BE2C (cell line): ENCODE data around the gene ZNF710.
"Not testable (repeated sequence)": the region's sequence is repeated elsewhere in the genome, so short reads cannot be mapped to it uniquely, and the experiment has no call there.

Experiments used
- DNase-seq: peaks from one replicate; pipeline ENCODE4 v3.0.0-alpha.2; 2020
- H3K27me3 ChIP-seq: fragments of 250-450 bp; sonication (Bioruptor Pico); 2 replicates; pipeline ENCODE4 v1.5.1; 2020; ENCODE audit warnings: mild to moderate bottlenecking
- H3K36me3 ChIP-seq: fragments of 250-450 bp; sonication (Bioruptor Pico); 2 replicates; pipeline ENCODE4 v1.5.1; 2020; ENCODE audit warnings: mild to moderate bottlenecking
- H3K4me1 ChIP-seq: fragments of 250-450 bp; sonication (Bioruptor Pico); 2 replicates; pipeline ENCODE4 v1.5.1; 2020
- H3K4me3 ChIP-seq: 2 replicates; pipeline ENCODE4 v1.5.1; 2011; ENCODE audit warnings: low read depth, low read length
- H3K9me3 ChIP-seq: fragments of 250-450 bp; sonication (Bioruptor Pico); 2 replicates; pipeline ENCODE4 v1.5.1; 2020
- CTCF ChIP-seq: IDR thresholded peaks from 2 replicates; pipeline ENCODE4 v1.5.1; 2012; ENCODE audit warnings: mild to moderate bottlenecking, low read depth, low read length

The ZNF710 gene

DNA sequence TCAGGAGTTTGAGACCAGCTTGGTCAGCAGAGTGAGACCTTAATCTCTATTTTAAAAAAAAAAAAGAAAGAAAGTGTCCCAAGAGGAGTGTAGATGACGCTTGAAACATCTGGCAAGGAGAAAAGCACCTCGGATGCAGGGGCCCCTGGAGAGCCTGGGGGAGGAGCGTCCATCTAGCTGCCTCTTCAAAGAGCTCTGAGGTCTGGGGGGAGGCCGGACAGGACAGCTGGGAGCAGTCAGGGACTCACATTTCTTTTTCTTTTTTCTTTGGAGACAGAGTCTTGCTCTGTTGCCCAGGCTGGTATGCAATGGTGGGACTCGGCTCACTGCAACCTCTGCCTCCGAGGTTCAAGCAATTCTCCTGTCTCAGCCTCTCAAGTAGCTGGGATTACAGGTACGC, 104.4 kb downstream of the ZNF710 start:
- Histone ChIP-seq H3K9me3 (no peaks in the 10 kb centered on the region), H3K36me3 (no peaks in the 10 kb centered on the region), H3K4me3 (no peak overlapping the region), H3K4me1 (peaks cover 11% of the 10 kb centered on the region), H3K27me3 (no peaks in the 10 kb centered on the region)
- DNase-seq, result no peak
- no peak for TF ChIP-seq CTCF

GRCh38 chr15:90106522-90107117, 105.5 kb downstream of the ZNF710 start:
- no peak for TF ChIP-seq CTCF
- H3K27me3 ChIP-seq, result no peaks in the 10 kb centered on the region
- no peaks in the 10 kb centered on the region for H3K36me3 ChIP-seq
- DNase-seq, result peak; percentile 82
- H3K9me3 ChIP-seq, result no peaks in the 10 kb centered on the region
- H3K4me1 ChIP-seq, result peaks cover 11% of the 10 kb centered on the region
- peak overlapping the region; percentile 16; the same call in 1 of the 2 replicates for H3K4me3 ChIP-seq

GRCh38 chr15:90108038-90108437, 106.9 kb downstream of the ZNF710 start:
- H3K9me3 ChIP-seq, DNase-seq, H3K36me3 ChIP-seq, H3K4me3 ChIP-seq, H3K27me3 ChIP-seq: not testable (repeated sequence)
- H3K4me1 ChIP-seq, result peaks cover 11% of the 10 kb centered on the region

GRCh38 chr15:90109163-90109751, 108.1 kb downstream of the ZNF710 start:
- DNase-seq, H3K27me3 ChIP-seq, H3K9me3 ChIP-seq, H3K36me3 ChIP-seq, H3K4me3 ChIP-seq: not testable (repeated sequence)
- H3K4me1 ChIP-seq, result peaks cover 11% of the 10 kb centered on the region

DNA sequence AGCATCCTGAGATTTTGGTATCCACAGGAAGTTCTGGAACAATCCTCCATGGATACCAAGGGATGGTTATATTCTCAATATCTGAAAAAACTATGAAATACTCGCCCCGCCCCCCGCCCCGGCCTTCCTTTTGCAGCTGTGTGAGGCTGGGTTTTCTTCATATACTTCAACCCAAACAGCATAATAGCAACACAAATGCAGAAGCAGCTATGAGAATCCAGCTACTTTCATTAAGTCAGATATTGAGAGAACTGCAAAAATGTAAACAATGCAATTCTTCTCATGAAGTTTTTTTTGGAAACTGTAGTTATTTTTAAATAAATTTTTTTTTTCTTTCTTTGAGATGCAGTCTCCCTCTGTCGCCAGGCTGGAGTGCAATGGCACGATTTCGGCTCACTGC, 112.0 kb downstream of the ZNF710 start:
- Histone ChIP-seq H3K4me1 (no peaks in the 10 kb centered on the region), H3K4me3 (no peak overlapping the region), H3K9me3 (peaks cover 4% of the 10 kb centered on the region; the same call in 1 of the 2 replicates), H3K27me3 (no peaks in the 10 kb centered on the region), H3K36me3 (no peaks in the 10 kb centered on the region)
- no peak for DNase-seq
- no peak for TF ChIP-seq CTCF

DNA sequence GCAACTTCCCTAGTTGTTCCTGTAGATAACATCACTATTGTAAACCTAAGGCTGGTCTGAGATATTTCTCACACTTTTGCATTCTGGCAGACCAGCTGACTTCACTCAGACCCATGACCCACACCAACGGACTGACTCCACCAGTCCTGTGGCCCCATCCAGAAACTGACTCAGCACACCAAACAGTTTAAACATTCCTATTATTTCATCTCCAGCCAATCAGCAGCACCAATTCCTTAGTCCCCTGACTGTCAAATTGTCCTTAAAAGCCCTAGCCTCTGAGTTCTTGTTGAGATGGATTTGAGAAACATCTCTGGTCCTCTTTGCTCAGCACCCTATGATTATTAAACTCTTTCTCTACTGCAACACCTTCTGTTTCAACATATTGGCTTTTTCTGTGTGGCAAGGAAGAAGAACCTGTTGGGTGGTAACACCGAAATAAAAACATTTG, 113.4 kb downstream of the ZNF710 start:
- Histone ChIP-seq H3K27me3 (no peaks in the 10 kb centered on the region), H3K36me3 (no peaks in the 10 kb centered on the region), H3K4me3 (no peak overlapping the region), H3K4me1 (no peaks in the 10 kb centered on the region), H3K9me3 (peaks cover 4% of the 10 kb centered on the region; the same call in 1 of the 2 replicates)
- no peak for TF ChIP-seq CTCF
- no peak for DNase-seq

GRCh38 chr15:90115783-90116182, 114.7 kb downstream of the ZNF710 start:
- H3K36me3 ChIP-seq, result no peaks in the 10 kb centered on the region
- TF ChIP-seq CTCF, result no peak

More at GRCh38 chr15:90115783-90116182, 114.7 kb downstream of the ZNF710 start:
- H3K4me1 ChIP-seq, result no peaks in the 10 kb centered on the region
- no peak overlapping the region for H3K4me3 ChIP-seq
- H3K27me3 ChIP-seq, result peaks cover 3% of the 10 kb centered on the region; the same call in 1 of the 2 replicates
- no peak for DNase-seq
- H3K9me3 ChIP-seq, result peaks cover 4% of the 10 kb centered on the region; the same call in 1 of the 2 replicates
